NOMO-1 treated with DMSO at 0.1 percent for 48 hours (cell line): ENCODE results near the gene USP15.
A peak's percentile ranks its signal among the peaks of the same experiment; 100 is the strongest.
"Not testable (repeated sequence)": the region's sequence is repeated elsewhere in the genome, so short reads cannot be mapped to it uniquely, and the experiment has no call there.

Experiments
- DNase-seq: peaks from one replicate; lab custom pipeline; 2025; ENCODE audit not compliant: unreplicated experiment; lab: John Stamatoyannopoulos, UW

Gene USP15

GRCh38 chr12:62436164-62436503 is 175.9 kb downstream of the USP15 start:
- DNase-seq = no peak

GRCh38 chr12:62438098-62438692 is 178.0 kb downstream of the USP15 start:
- peak; percentile 20 for DNase-seq

- DNase-seq = no peak
Observed at GRCh38 chr12:62446754-62447452, 186.7 kb downstream of the USP15 start.

- DNase-seq = no peak
Observed at GRCh38 chr12:62448436-62448835, 188.2 kb downstream of the USP15 start.

- not testable (repeated sequence) for DNase-seq
Observed at GRCh38 chr12:62455429-62455828, 195.2 kb downstream of the USP15 start.

GRCh38 chr12:62458626-62459025 is 198.4 kb downstream of the USP15 start:
- DNase-seq = no peak

GRCh38 chr12:62459976-62460375 is 199.8 kb downstream of the USP15 start:
- DNase-seq = no peak

GRCh38 chr12:62461171-62461837 is 201.1 kb downstream of the USP15 start:
- DNase-seq = not testable (repeated sequence)

- not testable (repeated sequence) for DNase-seq
Observed at GRCh38 chr12:62463252-62463651, 203.0 kb downstream of the USP15 start.
